GM20431 (cell line): ENCODE data around the gene CLEC17A.
"Not testable (repeated sequence)": the region's sequence is repeated elsewhere in the genome, so short reads cannot be mapped to it uniquely, and the experiment has no call there.

Experiments used
- in situ Hi-C: fragments of 300-500 bp; cut with MseI, MboI; formaldehyde crosslinking; loops from one replicate; pipeline ENCODE4 v1.15.0; 2020; ENCODE audit warnings: low sequenced_read_pairs; ENCODE audit not compliant: unreplicated experiment

CLEC17A gene, protein sequence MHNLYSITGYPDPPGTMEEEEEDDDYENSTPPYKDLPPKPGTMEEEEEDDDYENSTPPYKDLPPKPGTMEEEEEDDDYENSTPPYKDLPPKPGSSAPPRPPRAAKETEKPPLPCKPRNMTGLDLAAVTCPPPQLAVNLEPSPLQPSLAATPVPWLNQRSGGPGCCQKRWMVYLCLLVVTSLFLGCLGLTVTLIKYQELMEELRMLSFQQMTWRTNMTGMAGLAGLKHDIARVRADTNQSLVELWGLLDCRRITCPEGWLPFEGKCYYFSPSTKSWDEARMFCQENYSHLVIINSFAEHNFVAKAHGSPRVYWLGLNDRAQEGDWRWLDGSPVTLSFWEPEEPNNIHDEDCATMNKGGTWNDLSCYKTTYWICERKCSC

DNA sequence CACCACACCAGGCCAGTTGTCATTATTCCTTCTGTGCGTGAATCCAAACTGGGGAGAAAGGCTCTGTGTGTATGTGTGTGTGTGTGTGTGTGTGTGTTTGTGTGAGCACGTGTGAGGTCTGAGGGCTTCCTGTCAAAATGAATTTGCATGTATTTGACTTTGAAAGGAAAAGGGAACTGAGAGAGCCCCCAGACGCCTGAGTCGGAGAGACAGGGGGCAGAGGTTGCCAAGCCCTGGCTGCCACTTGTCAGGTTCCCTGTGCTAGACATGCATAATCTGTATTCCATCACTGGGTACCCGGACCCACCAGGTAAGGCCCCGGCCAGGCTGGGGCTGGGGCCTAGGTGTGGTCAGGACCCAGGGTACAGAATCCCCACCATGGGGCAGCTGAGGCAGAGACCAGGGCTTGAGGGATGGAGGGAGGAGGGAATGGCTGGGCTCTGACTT is at the start of gene CLEC17A:
Gene CLEC17A, plus strand, starts transcription at position 191 of the 447 bp plus-strand sequence. Its CDS starts 77 bp downstream, at position 268.
- in situ Hi-C loops, result no loop called here

DNA sequence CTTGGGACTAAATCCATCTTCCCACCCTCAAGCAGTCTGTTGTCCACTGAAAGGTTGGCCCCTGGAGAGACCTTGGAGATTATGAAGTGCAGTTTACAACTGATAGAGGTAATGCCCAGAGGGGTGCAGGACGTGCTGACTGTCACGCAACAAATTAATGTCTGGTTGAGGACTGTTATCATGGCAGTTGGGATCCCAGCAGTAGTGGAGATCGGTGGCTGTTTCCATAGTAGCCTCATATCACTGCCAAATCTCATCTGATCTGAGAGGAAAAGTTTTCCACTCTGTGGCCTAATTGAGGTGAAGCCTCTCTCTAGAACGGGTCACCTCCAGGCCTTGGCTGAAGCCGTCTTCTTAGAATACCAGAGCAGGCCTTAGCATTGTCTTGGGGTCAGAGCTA is 49.4 kb upstream of the CLEC17A start:
- in situ Hi-C loops, result no loop called here

DNA sequence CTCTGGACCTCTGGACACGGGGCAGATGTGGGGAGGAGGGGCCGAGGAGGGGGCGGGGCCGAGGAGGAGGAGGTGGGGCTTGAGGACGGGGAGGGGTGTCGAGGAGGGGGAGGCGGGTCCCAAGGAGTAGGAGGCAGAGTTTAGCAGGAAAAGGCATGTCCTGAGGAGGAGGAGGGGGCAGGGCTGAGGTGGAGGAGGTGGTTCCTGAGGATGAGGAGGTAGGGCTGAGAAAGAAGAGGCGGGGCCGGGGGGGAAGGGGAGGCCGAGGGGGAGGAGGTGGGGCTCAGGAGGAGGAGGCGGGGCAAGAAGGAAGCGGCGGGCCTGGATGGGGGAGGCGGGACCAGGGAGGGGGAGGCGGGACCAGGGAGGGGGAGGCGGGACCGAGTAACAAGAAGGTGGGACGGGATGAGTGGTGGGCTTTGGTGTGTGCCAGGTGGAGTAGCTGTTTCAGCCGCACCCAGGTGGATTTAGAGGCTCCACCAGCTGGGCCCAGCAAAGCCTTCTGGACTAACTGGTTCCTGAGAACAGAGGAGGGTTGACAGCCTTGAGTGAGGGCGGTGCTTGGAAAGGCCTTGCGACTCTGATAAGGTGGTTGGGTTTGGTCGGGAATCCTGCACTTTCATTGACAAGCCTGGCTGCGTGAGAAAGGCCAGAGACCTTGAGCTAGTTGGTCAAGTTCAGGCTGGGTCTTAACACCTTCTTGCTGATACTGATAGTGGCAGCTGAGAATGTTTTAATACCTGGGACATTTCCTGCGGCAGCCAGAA is 45.8 kb upstream of the CLEC17A start:
- in situ Hi-C loops, result no loop called here

DNA sequence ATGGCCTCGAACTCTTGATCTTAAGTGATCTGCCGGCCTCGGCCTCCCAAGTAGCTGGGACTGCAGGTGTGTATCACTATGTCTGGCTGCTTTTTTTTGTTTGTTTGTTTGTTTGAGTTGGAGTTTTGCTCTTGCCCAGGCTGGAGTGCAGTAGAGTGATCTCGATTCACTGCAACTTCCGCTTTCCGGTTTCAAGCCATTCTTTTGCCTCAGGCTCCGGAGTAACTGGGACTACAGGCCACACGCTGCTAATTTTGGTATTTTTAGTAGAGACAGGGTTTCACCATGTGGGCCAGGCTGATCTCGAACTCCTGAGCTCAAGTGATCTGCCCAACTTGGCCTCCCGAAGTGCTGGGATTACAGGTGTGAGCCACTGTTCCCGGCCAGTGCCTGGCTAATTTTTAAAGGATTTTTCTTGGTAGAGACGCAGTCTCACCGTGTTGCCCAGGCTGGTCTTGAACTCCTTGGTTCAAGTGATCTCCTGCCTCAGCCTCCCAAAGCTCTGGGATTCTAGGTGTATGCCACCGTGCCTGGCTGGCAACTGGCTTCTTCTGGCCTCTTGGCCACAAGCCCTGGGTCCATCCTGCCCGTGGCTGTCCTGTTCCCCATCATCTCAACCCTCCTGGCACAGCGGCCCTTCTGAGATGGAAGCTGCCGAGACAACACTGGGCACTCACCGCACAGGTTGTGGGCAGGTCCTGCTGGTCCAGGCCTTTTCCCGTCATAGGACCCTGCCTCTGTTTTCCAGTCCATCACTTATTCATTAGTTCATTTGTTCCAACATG is 42.0 kb upstream of the CLEC17A start:
- in situ Hi-C loops, result no loop called here

DNA sequence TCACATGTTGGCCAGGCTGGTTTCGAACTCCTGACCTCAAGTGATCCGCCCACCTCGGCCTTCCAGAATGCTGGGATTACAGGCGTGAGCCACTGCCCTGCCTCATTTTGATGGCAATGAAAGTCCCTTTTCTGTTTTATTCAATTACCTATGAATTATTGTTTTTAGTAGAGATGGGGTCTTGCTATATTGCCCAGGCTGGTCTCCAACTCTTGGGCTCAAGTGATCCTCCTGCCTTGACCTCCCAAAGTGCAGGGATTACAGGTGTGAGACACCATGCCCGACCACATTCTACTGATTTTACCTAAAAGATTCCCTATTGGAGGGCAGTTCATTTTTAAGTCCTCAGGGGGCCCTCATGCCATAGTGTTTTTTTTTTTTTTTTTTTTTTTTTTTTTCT is 40.9 kb upstream of the CLEC17A start:
- in situ Hi-C loops, result not testable (repeated sequence)

DNA sequence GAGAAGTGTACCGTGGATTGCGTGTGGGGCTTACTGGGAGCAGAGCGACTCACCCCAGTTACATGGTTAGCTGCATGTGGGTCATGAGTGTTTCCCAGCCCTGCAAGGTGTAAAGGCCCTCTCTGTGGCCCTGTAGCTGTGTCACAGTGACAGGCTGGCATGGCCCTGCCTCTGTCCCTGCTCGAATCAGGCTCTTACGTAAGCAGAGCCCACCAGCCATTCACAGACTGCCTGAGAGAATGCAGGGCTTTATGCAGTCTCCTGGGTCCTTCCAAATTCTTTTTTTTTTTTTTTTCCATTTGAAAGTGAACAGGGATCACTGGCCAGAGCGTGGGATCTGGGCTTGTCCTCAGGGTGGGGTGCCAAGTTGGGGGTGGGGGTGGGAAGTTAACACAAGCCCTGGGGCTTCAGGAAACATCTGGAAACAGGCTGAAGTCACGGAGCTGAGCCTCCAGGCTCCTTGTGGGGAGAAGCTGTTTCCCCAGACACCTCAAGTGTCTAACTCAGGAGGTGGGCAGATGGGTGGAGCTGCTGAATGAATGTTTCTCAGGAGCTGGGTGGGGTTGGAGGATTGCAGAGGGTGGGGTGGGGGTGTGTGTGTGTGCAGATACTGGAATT is 40.1 kb upstream of the CLEC17A start:
- in situ Hi-C loops, result no loop called here

DNA sequence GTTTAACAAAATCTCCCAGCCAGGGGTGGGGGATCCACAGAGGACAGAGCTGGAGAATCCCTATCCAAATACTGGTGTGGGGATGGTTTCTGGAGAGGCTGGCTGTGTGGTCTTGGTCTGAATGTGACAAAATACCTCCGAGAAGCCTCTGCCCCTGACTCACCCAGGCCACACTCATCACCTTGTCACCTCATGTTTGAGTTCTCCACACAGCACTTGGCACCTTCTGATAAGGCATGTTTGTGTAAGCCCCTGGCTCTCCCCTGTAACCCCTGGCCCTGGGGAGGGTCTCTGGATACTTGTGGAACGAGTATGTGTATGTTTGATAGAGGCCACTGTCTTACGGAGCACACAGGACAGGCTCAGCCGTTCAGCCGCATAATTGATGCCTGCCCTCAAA is 38.8 kb upstream of the CLEC17A start:
- in situ Hi-C loops, result no loop called here

DNA sequence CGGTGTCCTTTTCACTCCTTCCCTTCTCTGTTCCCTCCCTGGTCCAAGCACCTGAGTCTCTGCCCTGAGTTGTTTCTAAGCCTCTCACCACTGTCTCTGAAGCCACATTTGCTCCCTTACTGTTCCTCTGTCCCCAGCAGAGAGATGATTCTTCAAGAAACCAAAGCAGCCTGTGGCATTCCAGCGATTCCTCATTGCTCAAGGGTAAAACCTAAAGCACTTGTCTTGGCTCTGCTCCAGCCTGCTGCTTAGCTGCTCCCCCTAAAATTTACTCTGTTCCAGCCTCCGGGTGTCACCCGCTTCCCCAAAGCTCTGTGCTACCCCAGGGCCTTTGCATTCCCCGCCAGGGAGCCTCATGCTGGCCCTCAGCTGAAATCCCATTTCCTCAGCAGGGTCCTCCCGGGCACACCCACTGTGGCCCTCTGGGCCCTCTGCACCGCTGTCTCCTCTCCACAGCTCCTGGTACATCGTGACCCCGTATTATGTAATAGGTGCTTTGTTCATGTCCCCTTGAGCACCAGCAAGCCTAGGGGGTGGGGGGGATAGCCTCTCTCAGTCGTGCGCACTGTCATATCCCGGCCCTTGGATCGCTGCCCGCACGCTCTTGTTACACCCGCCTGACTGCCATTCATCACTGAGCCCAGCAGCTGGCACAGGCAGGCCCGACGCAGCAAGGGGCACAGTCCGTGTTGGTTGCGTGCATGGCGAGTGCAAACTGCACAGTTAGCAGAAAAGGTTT is 37.7 kb upstream of the CLEC17A start:
- in situ Hi-C loops, result no loop called here

DNA sequence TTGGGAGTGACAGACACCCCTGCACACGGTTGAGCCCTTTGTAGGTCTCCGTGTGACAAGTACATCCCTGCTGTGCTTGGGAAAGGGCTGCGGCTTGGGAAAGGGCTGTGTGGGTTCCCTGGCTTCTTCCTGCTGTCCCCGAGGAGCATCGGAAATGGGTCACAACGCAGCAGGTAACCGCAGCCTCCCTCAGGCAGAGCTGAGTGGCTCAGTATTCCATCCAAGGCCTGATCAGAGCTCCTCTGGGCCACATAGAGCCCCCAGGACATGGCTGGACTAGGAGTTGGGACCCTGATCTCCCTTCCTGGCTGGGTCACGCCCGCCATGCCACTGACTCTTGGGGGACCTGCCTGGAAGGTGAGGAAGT is 37.2 kb upstream of the CLEC17A start:
- in situ Hi-C loops, result no loop called here

DNA sequence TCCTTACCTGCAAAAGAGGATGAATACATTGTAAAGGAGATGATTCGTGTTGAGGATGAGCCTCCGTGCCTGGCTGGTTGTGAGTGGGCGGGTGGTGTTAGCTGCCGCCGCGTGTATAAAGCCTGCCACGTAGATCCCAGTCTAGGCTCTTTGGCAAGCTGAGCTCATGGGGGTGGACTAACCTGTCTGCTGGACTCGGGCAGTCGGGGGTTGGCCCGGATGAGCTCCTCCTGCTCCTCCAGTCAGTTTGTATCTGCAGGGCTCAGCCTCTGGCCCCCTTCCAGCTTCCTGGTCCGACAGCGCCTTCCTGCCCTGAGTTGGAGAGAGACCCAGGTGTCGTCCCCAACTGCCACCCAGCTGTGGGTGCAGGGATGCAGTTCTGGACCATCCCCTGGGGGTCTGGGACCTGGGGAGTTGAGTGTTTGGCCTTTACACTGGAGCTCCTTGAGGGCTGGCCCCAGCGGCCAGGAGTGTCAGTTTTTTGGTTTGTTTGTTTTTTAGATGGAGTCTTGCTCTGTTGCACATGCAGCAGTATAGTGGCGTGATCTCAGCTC is 32.6 kb upstream of the CLEC17A start:
- in situ Hi-C loops, result loop anchor here (25.0 kb wide), 1 partner anchor 312 kb away; no protein-coding TSS in a partner anchor

DNA sequence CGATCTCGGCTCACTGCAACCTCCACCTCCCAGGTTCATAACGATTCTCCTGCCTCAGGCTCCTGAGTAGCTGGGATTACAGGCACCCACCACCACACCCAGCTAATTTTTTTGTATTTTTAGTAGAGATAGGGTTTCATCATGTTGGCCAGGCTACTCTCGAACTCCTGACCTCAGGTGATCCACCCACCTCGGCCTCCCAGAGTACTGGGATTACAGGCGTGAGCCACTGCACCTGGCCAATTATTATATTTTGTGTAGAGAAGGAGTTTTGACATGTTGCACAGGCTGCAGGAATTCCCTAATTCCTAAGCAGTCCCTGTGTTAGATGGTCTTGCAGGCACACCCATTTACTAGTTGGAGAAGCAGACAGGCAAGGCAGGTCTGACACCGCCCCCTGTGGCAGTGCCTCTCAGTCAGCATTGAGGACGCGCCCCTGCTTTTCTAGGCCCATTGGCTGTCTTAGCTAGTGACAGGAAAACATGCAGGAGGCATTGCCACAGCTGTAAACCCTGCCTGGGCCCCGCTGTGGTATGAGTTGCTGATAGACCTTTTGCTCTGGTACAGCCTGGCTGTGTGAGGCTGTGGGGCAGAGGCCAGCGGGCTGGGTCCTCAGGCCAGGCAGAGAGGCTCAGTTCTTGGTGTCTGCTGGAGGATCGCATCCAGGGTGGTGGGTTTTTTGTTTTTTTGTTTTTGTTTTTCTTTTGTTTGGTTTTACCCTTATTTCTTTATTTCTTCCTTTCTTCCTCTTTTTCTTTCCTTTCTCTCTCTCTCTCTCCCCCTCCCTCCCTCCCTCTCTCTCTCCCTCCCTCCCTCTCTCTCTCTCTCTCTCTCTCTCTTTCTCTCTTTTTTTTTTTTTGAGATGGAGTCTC is 31.5 kb upstream of the CLEC17A start:
- in situ Hi-C loops, result loop anchor here (25.0 kb wide), 1 partner anchor 311 kb away; no protein-coding TSS in a partner anchor

DNA sequence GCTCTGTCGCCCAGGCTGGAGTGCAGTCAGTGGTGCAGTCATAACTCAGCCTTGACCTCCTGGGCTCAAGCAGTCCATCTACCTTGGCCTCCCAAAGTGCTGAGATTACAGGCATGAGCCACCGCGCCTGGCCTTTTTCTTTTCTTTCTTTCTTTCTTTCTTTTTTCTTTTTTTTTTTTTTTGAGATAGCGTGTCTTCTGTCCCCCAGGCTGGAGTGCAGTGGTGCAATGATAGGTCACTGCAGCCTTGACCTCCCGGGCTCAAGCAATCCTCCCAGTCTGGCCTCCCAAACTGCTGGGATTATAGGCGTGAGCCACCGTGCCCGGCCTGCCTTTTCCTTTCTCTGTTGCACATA is 30.9 kb upstream of the CLEC17A start:
- in situ Hi-C loops, result loop anchor here (25.0 kb wide), 1 partner anchor 310 kb away; no protein-coding TSS in a partner anchor

DNA sequence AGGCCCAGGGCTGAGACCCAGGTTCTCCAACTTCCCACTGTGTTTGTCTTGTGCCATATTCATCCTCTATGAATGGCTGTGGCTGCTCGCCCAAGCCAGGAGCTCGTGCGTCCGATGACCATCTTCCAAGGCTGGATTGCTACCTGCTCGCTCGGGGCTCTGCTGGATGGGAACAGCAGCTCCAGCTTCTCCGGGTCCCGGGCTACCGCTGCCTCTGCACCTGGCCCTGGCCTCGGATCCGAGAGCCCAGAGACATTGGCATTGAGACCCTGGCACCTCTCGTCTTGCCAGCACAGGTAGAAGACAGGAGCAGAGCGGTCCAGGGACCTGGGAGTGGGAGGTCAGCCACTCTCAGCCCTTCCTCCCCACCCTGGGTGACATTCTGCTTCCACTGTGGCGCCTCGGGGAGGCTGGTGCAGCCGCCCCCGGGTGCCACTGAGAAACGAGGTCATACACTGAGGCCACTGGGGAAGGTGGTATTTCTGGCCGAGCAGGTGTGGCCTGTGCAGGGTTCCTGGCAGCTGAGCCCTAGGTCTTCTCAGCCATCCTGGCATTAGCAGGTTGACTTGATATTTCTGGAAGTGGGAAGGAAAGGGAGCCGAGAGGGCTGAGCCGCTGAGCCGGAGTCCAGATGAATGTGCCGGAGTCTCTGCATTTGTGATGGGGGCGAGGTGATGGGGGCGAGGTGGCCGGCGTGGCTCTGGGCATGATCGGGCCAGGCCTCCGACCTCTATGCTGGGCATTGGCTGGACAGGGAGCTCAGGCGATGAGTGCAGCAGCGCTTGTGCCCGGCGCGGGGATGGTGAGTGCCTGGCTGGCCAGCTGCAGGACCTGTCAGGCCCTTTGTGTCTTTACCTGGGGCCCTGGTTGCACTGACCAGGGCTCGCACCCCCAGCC is 29.6 kb upstream of the CLEC17A start:
- in situ Hi-C loops, result loop anchor here (25.0 kb wide), 1 partner anchor 309 kb away; no protein-coding TSS in a partner anchor

DNA sequence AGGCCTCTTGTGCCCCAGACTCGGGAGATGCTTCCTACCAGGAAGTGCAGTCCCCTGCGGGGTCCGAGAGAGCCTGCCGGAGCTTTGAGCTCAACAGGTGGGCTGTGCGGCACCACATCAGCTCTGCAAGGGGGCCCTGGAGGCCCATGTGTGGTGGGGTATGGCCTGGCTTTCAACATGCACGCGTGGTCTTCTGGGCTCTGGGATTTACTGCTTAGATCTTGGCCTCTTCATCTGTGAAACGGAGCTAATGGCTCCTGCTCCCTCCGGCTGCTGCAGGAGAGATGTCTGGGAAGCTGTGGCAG is 29.0 kb upstream of the CLEC17A start:
- in situ Hi-C loops, result loop anchor here (25.0 kb wide), 1 partner anchor 308 kb away; no protein-coding TSS in a partner anchor

DNA sequence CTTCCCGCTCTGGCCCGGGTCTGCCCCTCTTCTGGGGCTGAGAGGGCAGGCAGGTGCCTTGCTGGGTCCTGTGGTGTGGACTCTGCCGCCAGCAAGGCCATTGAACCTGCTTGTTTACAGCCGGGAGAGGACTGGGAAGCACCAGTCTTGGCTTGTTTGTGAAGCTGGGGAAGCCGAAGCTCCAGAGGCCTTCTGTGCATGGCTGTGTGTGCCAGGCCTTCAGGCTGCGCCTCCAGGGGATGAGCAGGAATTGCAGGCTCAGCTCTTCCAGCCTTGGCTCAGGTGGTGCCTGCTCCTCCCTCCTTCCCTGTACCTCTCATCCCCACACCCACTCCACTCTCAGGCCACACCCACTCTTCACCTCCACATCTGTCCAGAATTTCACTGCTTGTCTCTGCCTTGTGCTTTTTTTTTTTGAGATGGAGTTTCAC is 28.5 kb upstream of the CLEC17A start:
- in situ Hi-C loops, result loop anchor here (25.0 kb wide), 1 partner anchor 308 kb away; no protein-coding TSS in a partner anchor

DNA sequence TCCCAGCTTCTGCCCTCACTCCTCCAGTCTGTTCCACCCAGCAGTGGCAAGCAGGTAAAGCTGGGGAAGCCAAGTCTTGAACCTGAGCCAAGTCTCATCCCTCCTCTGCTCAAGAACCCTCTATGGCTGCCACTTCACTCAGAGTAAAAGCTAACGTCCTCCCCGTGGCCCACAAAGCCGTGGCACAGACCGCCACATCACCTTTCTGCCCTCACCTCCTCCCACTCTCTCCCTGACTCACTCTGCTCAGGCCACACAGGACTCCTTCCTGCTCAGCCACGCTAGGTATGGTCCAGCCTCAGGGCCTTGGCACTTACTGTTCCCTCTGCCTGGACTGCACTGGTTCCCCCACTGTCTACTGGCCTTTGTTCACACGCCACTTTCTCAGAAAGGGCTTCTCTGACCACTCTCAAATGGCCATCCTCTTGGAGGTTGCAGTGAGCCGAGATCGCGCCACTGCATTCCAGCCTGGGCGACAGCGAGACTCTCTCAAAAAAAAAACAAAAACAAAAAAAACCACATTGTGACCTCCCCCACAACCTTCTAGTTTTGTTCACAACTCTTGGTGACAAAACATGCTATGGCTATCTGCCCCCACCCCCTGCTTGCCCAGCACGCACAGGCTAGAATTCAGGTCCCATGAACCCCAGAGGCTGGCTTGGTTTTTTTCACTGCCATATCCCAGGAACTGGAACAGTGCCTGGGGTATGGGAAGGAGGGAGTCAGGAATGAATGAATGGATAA is 26.8 kb upstream of the CLEC17A start:
- in situ Hi-C loops, result loop anchor here (25.0 kb wide), 1 partner anchor 306 kb away; no protein-coding TSS in a partner anchor
